ENCODE data around the gene SSH3. TPM values are rescaled to one million over a fixed set of nuclear protein-coding genes. Genes with fewer than 3 reads are reported as not detected.

SSH3 gene
- total RNA-seq, 2 donors from 2014 or later, result 39.1 to 44.4 TPM

- H3K27me3 ChIP-seq (ENCODE audit: control insufficient read depth, insufficient read depth, low read length, poor library complexity, severe bottlenecking), result no peaks in the 10 kb centered on the region
- no peak overlapping the region for H3K4me3 ChIP-seq (ENCODE audit: low read length)
- Mint-ChIP-seq H3K27ac (no peak overlapping the region), H3K4me1 (peaks cover 2% of the 10 kb centered on the region), H3K27me3 (ENCODE audit: insufficient read depth) (peaks cover 2% of the 10 kb centered on the region), H3K4me3 (no peak overlapping the region), H3K9me3 (no peaks in the 10 kb centered on the region), H3K36me3 (ENCODE audit: low read depth) (peaks cover 14% of the 10 kb centered on the region)
- no peak for TF ChIP-seq CTCF (conservative IDR thresholded peaks at IDR 0.05)
- peak; percentile 22 for DNase-seq
- H3K9ac ChIP-seq (ENCODE audit: extremely low read depth, low read length, poor library complexity, severe bottlenecking), result no peak overlapping the region
- no peak overlapping the region for H3K27ac ChIP-seq (ENCODE audit: low read depth, low read length)
- no peaks in the 10 kb centered on the region for H3K4me1 ChIP-seq (ENCODE audit: control insufficient read depth, insufficient read depth, low read length)
- peaks cover 4% of the 10 kb centered on the region for H3K36me3 ChIP-seq (ENCODE audit: control insufficient read depth, insufficient read depth, low read length)
- 90 to 93% methylated on average over 16 to 20 of the region's 20 CpGs for WGBS, 2 experiments (ENCODE audit: insufficient coverage in 1 of 2, insufficient read length in 1 of 2)
- no peaks in the 10 kb centered on the region for H3K9me3 ChIP-seq (ENCODE audit: control insufficient read depth, low read length)
Measured at GRCh38 chr11:67308031-67308866, 4.9 kb downstream of the SSH3 start.

GRCh38 chr11:67309166-67309565, 5.8 kb downstream of the SSH3 start:
- H3K4me3 Mint-ChIP-seq, result no peak overlapping the region
- no peak for TF ChIP-seq CTCF (conservative IDR thresholded peaks at IDR 0.05)
- H3K4me3 ChIP-seq (ENCODE audit: low read length), result no peak overlapping the region
- H3K27ac ChIP-seq (ENCODE audit: low read depth, low read length), result no peak overlapping the region
- no peaks in the 10 kb centered on the region for H3K9me3 Mint-ChIP-seq
- peak; percentile 29 for DNase-seq
- peaks cover 2% of the 10 kb centered on the region for H3K4me1 Mint-ChIP-seq
- H3K9me3 ChIP-seq (ENCODE audit: control insufficient read depth, low read length), result no peaks in the 10 kb centered on the region
- H3K36me3 Mint-ChIP-seq (ENCODE audit: low read depth), result peaks cover 14% of the 10 kb centered on the region
- H3K9ac ChIP-seq (ENCODE audit: extremely low read depth, low read length, poor library complexity, severe bottlenecking), result no peak overlapping the region
- 92 to 98% methylated on average over 11 of the region's 11 CpGs for WGBS, 2 experiments (ENCODE audit: insufficient coverage in 1 of 2, insufficient read length in 1 of 2)
- no peaks in the 10 kb centered on the region for H3K4me1 ChIP-seq (ENCODE audit: control insufficient read depth, insufficient read depth, low read length)
- H3K27ac Mint-ChIP-seq, result no peak overlapping the region
- no peaks in the 10 kb centered on the region for H3K27me3 ChIP-seq (ENCODE audit: control insufficient read depth, insufficient read depth, low read length, poor library complexity, severe bottlenecking)
- H3K36me3 ChIP-seq (ENCODE audit: control insufficient read depth, insufficient read depth, low read length), result peaks cover 4% of the 10 kb centered on the region
- H3K27me3 Mint-ChIP-seq (ENCODE audit: insufficient read depth), result peaks cover 2% of the 10 kb centered on the region

GRCh38 chr11:67309661-67310061, 6.3 kb downstream of the SSH3 start:
- H3K27ac Mint-ChIP-seq, result no peak overlapping the region
- peaks cover 13% of the 10 kb centered on the region for H3K36me3 Mint-ChIP-seq (ENCODE audit: low read depth)
- Histone ChIP-seq H3K4me3 (ENCODE audit: low read length) (no peak overlapping the region), H3K36me3 (ENCODE audit: control insufficient read depth, insufficient read depth, low read length) (peaks cover 4% of the 10 kb centered on the region), H3K9me3 (ENCODE audit: control insufficient read depth, low read length) (no peaks in the 10 kb centered on the region), H3K9ac (ENCODE audit: extremely low read depth, low read length, poor library complexity, severe bottlenecking) (no peak overlapping the region), H3K27me3 (ENCODE audit: control insufficient read depth, insufficient read depth, low read length, poor library complexity, severe bottlenecking) (no peaks in the 10 kb centered on the region), H3K27ac (ENCODE audit: low read depth, low read length) (no peak overlapping the region), H3K4me1 (ENCODE audit: control insufficient read depth, insufficient read depth, low read length) (no peaks in the 10 kb centered on the region)
- H3K27me3 Mint-ChIP-seq (ENCODE audit: insufficient read depth), result peaks cover under 1% of the 10 kb centered on the region
- no peaks in the 10 kb centered on the region for H3K9me3 Mint-ChIP-seq
- peak; percentile 24 for DNase-seq
- H3K4me3 Mint-ChIP-seq, result no peak overlapping the region
- WGBS, 2 experiments (ENCODE audit: insufficient coverage in 1 of 2, insufficient read length in 1 of 2), result 91 to 100% methylated on average over 5 to 14 of the region's 14 CpGs
- H3K4me1 Mint-ChIP-seq, result peaks cover under 1% of the 10 kb centered on the region
- TF ChIP-seq CTCF (conservative IDR thresholded peaks at IDR 0.05), result no peak
